Measurements from ENCODE around the gene TGM4. TPM values are rescaled to one million over a fixed set of nuclear protein-coding genes. Genes with fewer than 3 reads are reported as not detected.

TGM4 gene
- total RNA-seq, 4 donors from 2014 or later: not detected

- Histone ChIP-seq H3K4me1 (no peaks in the 10 kb centered on the region), H3K27ac (no peak overlapping the region), H3K36me3 (peaks cover 0 to 12% (median 0%) of the 10 kb centered on the region in 3 donors), H3K4me3 (no peak overlapping the region), H3K9me3 (no peaks in the 10 kb centered on the region), H3K27me3 (no peaks in the 10 kb centered on the region)
- TF ChIP-seq, protein P1, sequence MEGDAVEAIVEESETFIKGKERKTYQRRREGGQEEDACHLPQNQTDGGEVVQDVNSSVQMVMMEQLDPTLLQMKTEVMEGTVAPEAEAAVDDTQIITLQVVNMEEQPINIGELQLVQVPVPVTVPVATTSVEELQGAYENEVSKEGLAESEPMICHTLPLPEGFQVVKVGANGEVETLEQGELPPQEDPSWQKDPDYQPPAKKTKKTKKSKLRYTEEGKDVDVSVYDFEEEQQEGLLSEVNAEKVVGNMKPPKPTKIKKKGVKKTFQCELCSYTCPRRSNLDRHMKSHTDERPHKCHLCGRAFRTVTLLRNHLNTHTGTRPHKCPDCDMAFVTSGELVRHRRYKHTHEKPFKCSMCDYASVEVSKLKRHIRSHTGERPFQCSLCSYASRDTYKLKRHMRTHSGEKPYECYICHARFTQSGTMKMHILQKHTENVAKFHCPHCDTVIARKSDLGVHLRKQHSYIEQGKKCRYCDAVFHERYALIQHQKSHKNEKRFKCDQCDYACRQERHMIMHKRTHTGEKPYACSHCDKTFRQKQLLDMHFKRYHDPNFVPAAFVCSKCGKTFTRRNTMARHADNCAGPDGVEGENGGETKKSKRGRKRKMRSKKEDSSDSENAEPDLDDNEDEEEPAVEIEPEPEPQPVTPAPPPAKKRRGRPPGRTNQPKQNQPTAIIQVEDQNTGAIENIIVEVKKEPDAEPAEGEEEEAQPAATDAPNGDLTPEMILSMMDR (IDR thresholded peaks at IDR 0.05): no peak
- no peak for TF ChIP-seq POLR2A (IDR thresholded peaks at IDR 0.05)
- peak in 1 of 3 donors; percentile 18 for DNase-seq
Observed at GRCh38 chr3:44915702-44916438, 41.5 kb downstream of the TGM4 start.

- Histone ChIP-seq H3K9me3 (no peaks in the 10 kb centered on the region), H3K27me3 (no peaks in the 10 kb centered on the region), H3K4me1 (no peaks in the 10 kb centered on the region), H3K36me3 (peaks cover 0 to 29% (median 0%) of the 10 kb centered on the region in 3 donors), H3K4me3 (no peak overlapping the region), H3K27ac (no peak overlapping the region)
- DNase-seq: peak in 1 of 3 donors; percentile 31
- TF ChIP-seq POLR2A (IDR thresholded peaks at IDR 0.05): no peak
- TF ChIP-seq, protein P1 (IDR thresholded peaks at IDR 0.05): no peak
Observed at GRCh38 chr3:44918087-44918486, 43.7 kb downstream of the TGM4 start.

GRCh38 chr3:44918581-44918980, 44.2 kb downstream of the TGM4 start:
- H3K27ac ChIP-seq: no peak overlapping the region
- H3K27me3 ChIP-seq: no peaks in the 10 kb centered on the region
- H3K36me3 ChIP-seq: peaks cover 0 to 34% (median 0%) of the 10 kb centered on the region in 3 donors
- DNase-seq: peak in 1 of 3 donors; percentile 22
- no peaks in the 10 kb centered on the region for H3K4me1 ChIP-seq
- no peak for TF ChIP-seq POLR2A (IDR thresholded peaks at IDR 0.05)
- TF ChIP-seq, protein P1 (IDR thresholded peaks at IDR 0.05): no peak
- no peak overlapping the region for H3K4me3 ChIP-seq
- no peaks in the 10 kb centered on the region for H3K9me3 ChIP-seq

DNA sequence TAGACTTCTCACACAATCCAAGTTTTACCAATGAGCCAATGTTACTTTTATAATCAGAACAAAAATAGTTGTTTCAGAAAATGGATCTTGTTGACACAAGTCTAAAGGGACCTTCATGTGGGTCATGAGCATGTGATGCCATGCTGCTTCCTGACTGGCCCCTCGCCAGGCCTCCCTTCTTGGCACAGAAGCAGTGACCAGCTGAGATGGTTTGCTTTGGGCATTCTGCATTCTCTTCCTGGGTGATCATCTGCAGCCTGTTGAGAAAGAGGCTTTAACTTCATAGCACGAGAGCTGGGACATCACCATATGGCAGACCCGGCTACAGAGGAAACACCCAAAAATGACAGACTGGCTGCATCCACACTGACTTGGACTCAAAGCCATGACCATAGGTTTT, 45.7 kb downstream of the TGM4 start:
- H3K4me3 ChIP-seq: no peak overlapping the region
- H3K9me3 ChIP-seq: no peaks in the 10 kb centered on the region
- H3K27me3 ChIP-seq: no peaks in the 10 kb centered on the region
- peaks cover 0 to 38% (median 0%) of the 10 kb centered on the region in 3 donors for H3K36me3 ChIP-seq
- H3K27ac ChIP-seq: no peak overlapping the region
- TF ChIP-seq POLR2A (IDR thresholded peaks at IDR 0.05): no peak
- TF ChIP-seq, protein P1 (IDR thresholded peaks at IDR 0.05): no peak
- H3K4me1 ChIP-seq: no peaks in the 10 kb centered on the region
- DNase-seq: no peak

GRCh38 chr3:44923632-44924456, 49.4 kb downstream of the TGM4 start:
- peaks cover 0 to 62% (median 0%) of the 10 kb centered on the region in 3 donors for H3K36me3 ChIP-seq
- TF ChIP-seq, protein P1 (IDR thresholded peaks at IDR 0.05): no peak
- TF ChIP-seq POLR2A (IDR thresholded peaks at IDR 0.05): no peak
- no peak for DNase-seq
- H3K4me1 ChIP-seq: no peaks in the 10 kb centered on the region
- H3K9me3 ChIP-seq: no peaks in the 10 kb centered on the region
- no peak overlapping the region for H3K4me3 ChIP-seq
- no peaks in the 10 kb centered on the region for H3K27me3 ChIP-seq
- no peak overlapping the region for H3K27ac ChIP-seq

Measured in Peyer's patch (tissue), 4 donors.